Lower leg skin (tissue), 3 donors: ENCODE measurements around the gene PTPN13.

Experiments used
- POLR2A ChIP-seq, 2 donors: fragments of 450-650 bp; IDR thresholded peaks; one replicate each; pipeline ENCODE4 v1.6.1; 2016 to 2017; ENCODE audit warnings: antibody characterized with exemption in 2 of 2, mild to moderate bottlenecking in 1 of 2, moderate library complexity in 1 of 2
- TF ChIP-seq, protein P1 (sequence below), 3 donors: fragments of 450-650 bp; IDR thresholded peaks; one replicate each; pipeline ENCODE4 v1.5.1; 2016; ENCODE audit warnings: antibody characterized with exemption in 3 of 3, mild to moderate bottlenecking in 3 of 3, moderate library complexity in 2 of 3

DNA sequence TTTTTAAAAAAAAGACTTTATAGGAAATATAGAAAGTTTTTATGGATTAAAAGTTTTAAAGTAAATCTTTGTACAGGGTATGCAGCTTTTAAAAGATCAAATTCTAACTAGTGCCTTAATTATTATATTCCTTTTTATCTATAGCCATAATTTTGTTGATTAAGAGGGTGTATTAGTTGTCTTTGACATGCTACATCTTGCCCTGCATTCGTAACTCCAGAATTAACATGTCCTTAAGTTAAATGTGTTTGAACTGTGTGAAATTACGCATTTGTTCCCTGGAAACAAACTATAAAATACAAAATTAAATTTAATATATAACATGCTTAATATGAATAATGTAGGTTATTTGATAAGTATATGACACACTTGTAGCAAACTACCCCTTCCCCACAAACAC, 66.3 kb downstream of the PTPN13 start:
- no peak for TF ChIP-seq POLR2A (IDR thresholded peaks at IDR 0.05)
- TF ChIP-seq, protein P1, sequence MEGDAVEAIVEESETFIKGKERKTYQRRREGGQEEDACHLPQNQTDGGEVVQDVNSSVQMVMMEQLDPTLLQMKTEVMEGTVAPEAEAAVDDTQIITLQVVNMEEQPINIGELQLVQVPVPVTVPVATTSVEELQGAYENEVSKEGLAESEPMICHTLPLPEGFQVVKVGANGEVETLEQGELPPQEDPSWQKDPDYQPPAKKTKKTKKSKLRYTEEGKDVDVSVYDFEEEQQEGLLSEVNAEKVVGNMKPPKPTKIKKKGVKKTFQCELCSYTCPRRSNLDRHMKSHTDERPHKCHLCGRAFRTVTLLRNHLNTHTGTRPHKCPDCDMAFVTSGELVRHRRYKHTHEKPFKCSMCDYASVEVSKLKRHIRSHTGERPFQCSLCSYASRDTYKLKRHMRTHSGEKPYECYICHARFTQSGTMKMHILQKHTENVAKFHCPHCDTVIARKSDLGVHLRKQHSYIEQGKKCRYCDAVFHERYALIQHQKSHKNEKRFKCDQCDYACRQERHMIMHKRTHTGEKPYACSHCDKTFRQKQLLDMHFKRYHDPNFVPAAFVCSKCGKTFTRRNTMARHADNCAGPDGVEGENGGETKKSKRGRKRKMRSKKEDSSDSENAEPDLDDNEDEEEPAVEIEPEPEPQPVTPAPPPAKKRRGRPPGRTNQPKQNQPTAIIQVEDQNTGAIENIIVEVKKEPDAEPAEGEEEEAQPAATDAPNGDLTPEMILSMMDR (IDR thresholded peaks at IDR 0.05) = no peak
